Liver (tissue), 3 donors: Measurements from ENCODE around the gene OR3A3.

Experiments
- CTCF ChIP-seq: fragments of 150-350 bp; IDR thresholded peaks from 2 replicates; pipeline ENCODE4 v1.5.1; 2017; ENCODE audit warnings: improper control_type of control experiment, low read depth, low read length; ENCODE audit not compliant: missing input control
- HNF4A ChIP-seq, 2 donors: conservative IDR thresholded peaks; 2 replicates each; pipeline ENCODE4 v1.6.1; 2016; ENCODE audit warnings: antibody characterized with exemption in 2 of 2, mild to moderate bottlenecking in 2 of 2
- JUND ChIP-seq, 2 donors: IDR thresholded peaks; 2 replicates each; pipeline ENCODE4 v1.6.1; 2016; ENCODE audit warnings: antibody characterized with exemption in 2 of 2
- MAX ChIP-seq: IDR thresholded peaks from 2 replicates; pipeline ENCODE4 v1.6.1; 2016; ENCODE audit warnings: antibody characterized with exemption
- NR2F2 ChIP-seq: IDR thresholded peaks from 2 replicates; pipeline ENCODE4 v1.6.1; 2016; ENCODE audit warnings: antibody characterized with exemption
- RAD21 ChIP-seq, 2 donors: IDR thresholded peaks; 2 replicates each; pipeline ENCODE4 v1.6.1; 2016; ENCODE audit warnings: antibody characterized with exemption in 2 of 2, mild to moderate bottlenecking in 2 of 2
- REST ChIP-seq: IDR thresholded peaks from 2 replicates; pipeline ENCODE4 v1.6.1; 2016; ENCODE audit warnings: antibody characterized with exemption, mild to moderate bottlenecking
- RXRA ChIP-seq, 2 donors: IDR thresholded peaks; 2 replicates each; pipeline ENCODE4 v1.6.1; 2017 to 2018; ENCODE audit warnings: antibody characterized with exemption in 2 of 2, mild to moderate bottlenecking in 1 of 2
- TAF1 ChIP-seq: conservative IDR thresholded peaks from 2 replicates; pipeline ENCODE4 v1.6.1; 2016; ENCODE audit warnings: antibody characterized with exemption, mild to moderate bottlenecking
- YY1 ChIP-seq: IDR thresholded peaks from 2 replicates; pipeline ENCODE4 v1.6.1; 2016; ENCODE audit warnings: antibody characterized with exemption, mild to moderate bottlenecking
- ZBTB33 ChIP-seq: IDR thresholded peaks from 2 replicates; pipeline ENCODE4 v1.6.1; 2016; ENCODE audit warnings: antibody characterized with exemption
- donor health status: healthy.
- donor health status: healthy.

- TF ChIP-seq CTCF (no peak), REST (no peak), ZBTB33 (no peak), NR2F2 (no peak), TAF1 (no peak), RAD21 (IDR thresholded peaks at IDR 0.05) (no peak), YY1 (no peak), MAX (no peak), RXRA (IDR thresholded peaks at IDR 0.05) (no peak), JUND (IDR thresholded peaks at IDR 0.05) (no peak), HNF4A (conservative IDR thresholded peaks at IDR 0.05) (no peak)
Measured at GRCh38 chr17:3385869-3386816, 25.0 kb upstream of the OR3A3 start, which contains the start of gene OR3A2.
